ENCODE measurements around the gene MAGI2. TPM values are rescaled to one million over a fixed set of nuclear protein-coding genes. Genes with fewer than 3 reads are reported as not detected.

The MAGI2 gene
- total RNA-seq, 1 donor: 0.42 TPM

DNA sequence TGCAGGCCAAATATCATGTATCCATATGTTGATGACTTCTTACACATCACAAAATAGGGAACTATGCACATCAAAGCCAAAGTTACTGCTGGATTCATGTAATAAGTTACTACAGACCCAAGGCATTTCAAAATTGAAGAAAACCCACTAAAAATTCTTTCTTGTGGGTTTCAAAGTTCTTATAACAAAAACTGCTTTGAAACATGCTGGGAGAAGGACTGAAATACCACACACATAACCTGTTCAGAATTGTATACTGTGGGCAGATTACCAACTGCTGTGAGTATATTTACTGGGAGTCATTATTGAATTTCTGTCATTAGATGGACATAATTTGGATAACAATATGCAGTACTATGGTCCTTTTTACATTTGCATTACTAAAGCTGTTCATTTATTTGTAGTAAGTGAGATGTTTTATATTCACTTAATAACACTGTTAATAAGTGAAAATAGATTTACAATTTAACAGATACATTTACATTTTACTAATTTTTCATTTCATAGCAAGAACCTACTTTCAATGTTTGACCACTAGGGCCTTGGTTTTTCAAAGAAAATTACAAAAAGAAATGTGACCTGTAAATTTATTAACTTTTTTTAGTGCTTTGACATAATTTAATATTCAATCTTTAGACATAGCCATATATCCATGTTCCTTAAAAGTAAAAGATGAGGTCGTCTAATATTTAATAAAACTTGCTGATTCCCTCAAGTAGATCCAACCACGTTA lies 132.6 kb downstream of the MAGI2 start:
- Histone ChIP-seq H3K4me1 (ENCODE audit: insufficient read depth, low read length) (no peaks in the 10 kb centered on the region), H3K9me3 (ENCODE audit: low read depth, low read length) (no peaks in the 10 kb centered on the region), H3K4me3 (ENCODE audit: low read length) (no peak overlapping the region), H3K27me3 (ENCODE audit: insufficient read depth, low read length) (no peaks in the 10 kb centered on the region)

DNA sequence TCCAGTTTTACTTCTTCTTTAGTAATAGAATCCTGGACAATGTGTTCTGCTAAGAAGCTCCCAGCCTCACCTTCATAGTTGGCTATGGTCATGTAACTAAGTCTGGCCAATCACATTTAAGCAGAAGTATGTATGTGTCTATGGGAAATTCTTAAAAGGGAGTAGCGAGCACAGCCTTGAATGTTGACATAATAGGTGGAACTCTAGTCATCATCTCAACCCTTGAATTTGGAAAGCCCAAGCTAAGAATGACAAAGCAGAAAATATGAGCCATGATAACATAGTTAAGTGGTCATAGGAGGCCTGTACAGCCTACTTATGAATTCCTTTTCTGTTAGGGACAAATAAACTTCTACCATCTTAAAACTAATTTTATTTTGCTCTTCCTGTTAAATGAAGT lies 134.1 kb downstream of the MAGI2 start:
- Histone ChIP-seq H3K4me3 (ENCODE audit: low read length) (no peak overlapping the region), H3K9me3 (ENCODE audit: low read depth, low read length) (no peaks in the 10 kb centered on the region), H3K4me1 (ENCODE audit: insufficient read depth, low read length) (no peaks in the 10 kb centered on the region), H3K27me3 (ENCODE audit: insufficient read depth, low read length) (no peaks in the 10 kb centered on the region)

DNA sequence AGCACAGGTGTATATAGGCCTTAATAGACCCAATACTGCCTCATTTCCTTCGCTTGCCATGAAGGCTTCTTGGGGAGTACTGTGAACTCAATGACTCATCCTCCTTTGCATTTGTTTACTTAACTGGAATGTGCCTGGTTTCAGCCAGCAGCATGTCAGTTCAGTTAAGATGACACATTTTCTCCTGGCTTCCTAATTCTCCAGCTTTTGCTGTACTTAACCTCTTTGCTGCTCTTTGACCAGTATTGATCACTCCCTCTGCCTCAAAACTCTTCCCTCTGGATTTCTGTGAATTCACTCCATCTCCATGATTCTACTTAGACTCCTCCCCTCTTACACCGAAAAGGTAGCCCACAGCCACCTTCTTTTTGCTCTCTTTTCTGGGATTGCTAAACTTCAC lies 135.7 kb downstream of the MAGI2 start:
- Histone ChIP-seq H3K27me3 (ENCODE audit: insufficient read depth, low read length) (no peaks in the 10 kb centered on the region), H3K9me3 (ENCODE audit: low read depth, low read length) (no peaks in the 10 kb centered on the region), H3K4me3 (ENCODE audit: low read length) (no peak overlapping the region), H3K4me1 (ENCODE audit: insufficient read depth, low read length) (no peaks in the 10 kb centered on the region)

DNA sequence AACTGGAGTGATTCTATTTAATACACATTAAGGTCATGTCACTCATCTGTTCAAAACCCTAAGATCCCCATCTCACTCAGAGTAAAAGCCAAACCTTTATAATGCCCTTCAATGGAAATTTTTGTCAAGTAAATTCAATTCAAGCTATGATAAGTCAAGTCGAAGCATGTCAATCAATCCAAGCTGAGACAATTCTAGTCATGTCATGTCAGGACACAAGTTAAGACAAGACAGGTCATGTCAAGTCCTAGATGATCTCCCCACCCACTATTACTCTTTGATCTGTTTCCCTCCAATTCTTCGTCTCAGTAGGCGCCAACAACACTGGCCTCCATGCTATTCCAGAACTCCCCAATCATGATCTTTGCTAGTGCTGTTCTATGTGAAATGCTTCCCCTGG lies 141.4 kb downstream of the MAGI2 start:
- Histone ChIP-seq H3K4me3 (ENCODE audit: low read length) (no peak overlapping the region), H3K27me3 (ENCODE audit: insufficient read depth, low read length) (no peaks in the 10 kb centered on the region), H3K9me3 (ENCODE audit: low read depth, low read length) (no peaks in the 10 kb centered on the region), H3K4me1 (ENCODE audit: insufficient read depth, low read length) (no peaks in the 10 kb centered on the region)

DNA sequence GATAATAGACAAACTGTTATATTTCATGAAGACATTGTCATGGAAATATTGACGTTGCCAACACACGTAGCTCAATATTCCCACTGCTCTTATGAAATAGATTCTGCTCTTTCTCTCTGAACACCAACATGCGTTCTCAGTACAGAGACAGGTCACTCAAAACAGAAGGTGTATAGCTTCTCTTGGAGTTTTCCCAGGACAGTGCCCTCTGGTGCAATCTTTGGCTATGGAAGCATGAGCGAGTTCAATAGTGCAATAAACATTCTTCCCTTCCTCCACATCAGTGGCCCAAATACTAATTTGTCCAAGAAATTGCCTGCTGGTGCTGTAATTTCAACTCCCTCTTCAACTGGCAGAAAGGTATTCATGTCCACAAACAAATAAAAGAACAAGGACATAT lies 145.3 kb downstream of the MAGI2 start:
- no peaks in the 10 kb centered on the region for H3K9me3 ChIP-seq (ENCODE audit: low read depth, low read length)
- H3K4me3 ChIP-seq (ENCODE audit: low read length): no peak overlapping the region
- H3K4me1 ChIP-seq (ENCODE audit: insufficient read depth, low read length): no peaks in the 10 kb centered on the region
- no peaks in the 10 kb centered on the region for H3K27me3 ChIP-seq (ENCODE audit: insufficient read depth, low read length)

DNA sequence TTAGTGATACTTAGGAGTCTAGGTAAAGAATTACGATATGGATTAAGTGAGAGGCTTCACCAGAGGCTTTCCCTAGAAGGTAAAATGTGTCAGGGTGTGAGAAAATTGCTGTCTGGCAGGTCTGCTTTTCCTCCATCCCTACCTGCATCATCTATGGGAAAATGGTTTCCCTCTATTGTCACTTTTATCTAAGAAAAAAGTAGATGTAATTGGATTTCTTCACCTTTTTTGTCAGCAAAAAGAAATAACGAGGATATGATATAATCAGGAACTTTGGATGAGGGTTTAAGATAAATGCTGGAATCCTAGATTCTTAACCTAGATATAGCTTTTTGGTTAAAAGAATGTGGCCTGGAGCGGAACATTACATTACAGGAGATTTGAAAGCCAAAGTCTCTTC lies 146.1 kb downstream of the MAGI2 start:
- no peaks in the 10 kb centered on the region for H3K27me3 ChIP-seq (ENCODE audit: insufficient read depth, low read length)
- H3K4me3 ChIP-seq (ENCODE audit: low read length): no peak overlapping the region
- H3K9me3 ChIP-seq (ENCODE audit: low read depth, low read length): no peaks in the 10 kb centered on the region

DNA sequence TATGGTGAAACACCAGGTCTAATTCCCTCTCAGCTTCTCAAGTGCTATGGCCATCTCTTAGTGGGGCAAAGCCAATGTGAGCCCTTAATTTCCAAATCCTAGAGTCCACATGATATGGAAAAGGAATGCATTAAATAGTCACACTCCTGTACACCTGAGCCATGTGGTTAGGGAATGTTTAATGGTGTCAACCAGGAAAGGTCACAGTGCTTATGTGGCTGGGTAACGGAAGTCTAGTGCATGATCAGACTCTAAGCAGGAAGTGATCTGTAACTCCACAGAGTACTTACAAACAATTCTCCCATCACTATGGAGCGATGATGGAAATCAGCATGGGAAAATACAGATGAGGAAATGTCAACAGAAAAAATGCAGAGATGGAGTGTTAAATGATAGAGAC lies 148.8 kb downstream of the MAGI2 start:
- no peak overlapping the region for H3K4me3 ChIP-seq (ENCODE audit: low read length)
- no peaks in the 10 kb centered on the region for H3K9me3 ChIP-seq (ENCODE audit: low read depth, low read length)
- H3K4me1 ChIP-seq (ENCODE audit: insufficient read depth, low read length): no peaks in the 10 kb centered on the region
- no peaks in the 10 kb centered on the region for H3K27me3 ChIP-seq (ENCODE audit: insufficient read depth, low read length)

More for the DNA sequence above, 146.1 kb downstream of the MAGI2 start:
- H3K4me1 ChIP-seq (ENCODE audit: insufficient read depth, low read length): no peaks in the 10 kb centered on the region

DNA sequence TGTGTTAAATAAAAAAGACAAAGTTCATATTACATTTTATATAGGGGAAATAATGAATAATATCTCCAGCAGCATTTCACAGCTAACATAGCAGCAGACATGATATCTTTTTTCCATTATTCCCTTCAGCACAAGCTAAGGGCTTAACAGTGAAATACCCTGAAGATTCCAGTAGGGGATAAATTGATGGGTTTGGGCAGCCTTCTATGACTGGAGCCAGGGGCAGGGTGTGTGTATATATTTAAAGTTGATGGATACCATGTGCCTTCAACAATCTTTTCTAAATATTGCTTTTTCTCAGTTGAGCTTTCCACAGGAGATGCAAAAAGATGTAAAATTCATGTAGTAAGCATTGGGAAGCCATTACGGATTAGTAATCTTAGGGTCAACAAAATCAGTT lies 151.2 kb downstream of the MAGI2 start:
- H3K4me3 ChIP-seq (ENCODE audit: low read length): no peak overlapping the region
- no peaks in the 10 kb centered on the region for H3K27me3 ChIP-seq (ENCODE audit: insufficient read depth, low read length)
- H3K4me1 ChIP-seq (ENCODE audit: insufficient read depth, low read length): no peaks in the 10 kb centered on the region
- no peaks in the 10 kb centered on the region for H3K9me3 ChIP-seq (ENCODE audit: low read depth, low read length)

DNA sequence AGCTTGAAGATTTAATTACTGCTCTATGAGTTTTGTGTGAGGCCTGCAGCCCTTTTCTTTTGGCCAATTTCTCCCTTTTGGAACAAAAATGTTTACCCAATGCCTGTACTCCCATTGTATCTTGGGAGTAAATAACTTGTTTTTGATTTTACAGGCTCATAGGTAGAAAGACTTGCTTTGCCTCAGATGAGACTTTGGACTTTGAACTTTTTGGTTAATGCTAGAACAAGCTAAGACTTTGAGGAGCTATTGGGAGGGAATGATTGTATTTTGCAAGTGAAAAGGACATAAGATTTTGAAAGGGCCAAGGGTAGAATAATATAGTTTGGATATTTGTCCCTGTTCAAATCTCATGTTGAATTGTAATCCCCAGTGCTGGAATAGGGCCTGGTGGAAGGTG lies 152.0 kb downstream of the MAGI2 start:
- Histone ChIP-seq H3K4me3 (ENCODE audit: low read length) (no peak overlapping the region), H3K27me3 (ENCODE audit: insufficient read depth, low read length) (no peaks in the 10 kb centered on the region), H3K9me3 (ENCODE audit: low read depth, low read length) (no peaks in the 10 kb centered on the region), H3K4me1 (ENCODE audit: insufficient read depth, low read length) (no peaks in the 10 kb centered on the region)

DNA sequence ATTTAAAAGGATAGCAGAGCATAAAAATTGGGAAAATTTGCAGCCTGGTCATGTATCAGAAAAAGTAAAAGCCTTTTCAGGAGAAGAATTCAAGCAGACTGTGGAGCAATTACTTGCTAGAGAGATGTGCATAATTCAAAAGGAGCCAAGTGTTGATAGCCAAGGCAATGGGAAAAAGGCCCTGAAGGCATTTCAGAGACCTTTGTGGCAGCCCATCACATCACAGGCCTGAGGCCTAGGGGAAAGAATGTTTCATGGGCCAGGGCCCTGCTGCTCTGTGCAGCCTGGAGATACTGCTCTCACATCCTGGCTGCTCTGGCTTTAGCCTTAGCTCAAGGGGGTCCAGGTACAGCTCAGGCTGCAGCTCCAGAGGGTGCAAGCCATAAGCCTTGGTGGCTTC lies 152.9 kb downstream of the MAGI2 start:
- H3K27me3 ChIP-seq (ENCODE audit: insufficient read depth, low read length): no peaks in the 10 kb centered on the region
- H3K9me3 ChIP-seq (ENCODE audit: low read depth, low read length): no peaks in the 10 kb centered on the region
- no peak overlapping the region for H3K4me3 ChIP-seq (ENCODE audit: low read length)
- no peaks in the 10 kb centered on the region for H3K4me1 ChIP-seq (ENCODE audit: insufficient read depth, low read length)

DNA sequence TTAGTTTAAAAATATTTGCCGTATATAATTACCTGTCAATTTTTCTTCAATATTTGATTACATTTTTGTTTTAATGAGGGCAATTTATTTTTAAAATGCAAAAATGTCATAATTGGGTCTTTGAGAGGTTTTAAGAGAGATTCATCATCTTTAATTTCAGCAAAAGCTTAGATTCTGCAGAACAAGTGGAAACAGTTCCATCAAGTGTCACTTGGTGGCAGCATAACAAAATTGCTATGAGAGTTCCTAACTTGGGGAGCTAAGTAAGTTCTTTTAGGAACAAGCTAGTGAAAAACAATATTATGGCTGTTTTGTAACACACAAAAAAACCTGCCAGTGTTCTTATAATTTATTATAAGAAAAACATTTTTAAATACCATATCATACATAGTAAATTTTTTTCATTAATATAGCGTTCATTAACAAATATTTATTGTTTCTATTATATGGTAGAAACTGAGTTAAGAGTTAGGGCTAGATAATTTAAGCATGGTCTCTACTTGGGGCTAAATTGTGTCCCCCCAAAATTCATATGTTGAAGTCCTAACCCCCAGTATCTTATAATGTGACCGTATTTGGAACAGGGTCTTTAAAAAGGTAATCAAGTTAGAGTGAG lies 155.2 kb downstream of the MAGI2 start:
- no peaks in the 10 kb centered on the region for H3K9me3 ChIP-seq (ENCODE audit: low read depth, low read length)
- H3K4me1 ChIP-seq (ENCODE audit: insufficient read depth, low read length): no peaks in the 10 kb centered on the region
- H3K27me3 ChIP-seq (ENCODE audit: insufficient read depth, low read length): no peaks in the 10 kb centered on the region
- H3K4me3 ChIP-seq (ENCODE audit: low read length): no peak overlapping the region

DNA sequence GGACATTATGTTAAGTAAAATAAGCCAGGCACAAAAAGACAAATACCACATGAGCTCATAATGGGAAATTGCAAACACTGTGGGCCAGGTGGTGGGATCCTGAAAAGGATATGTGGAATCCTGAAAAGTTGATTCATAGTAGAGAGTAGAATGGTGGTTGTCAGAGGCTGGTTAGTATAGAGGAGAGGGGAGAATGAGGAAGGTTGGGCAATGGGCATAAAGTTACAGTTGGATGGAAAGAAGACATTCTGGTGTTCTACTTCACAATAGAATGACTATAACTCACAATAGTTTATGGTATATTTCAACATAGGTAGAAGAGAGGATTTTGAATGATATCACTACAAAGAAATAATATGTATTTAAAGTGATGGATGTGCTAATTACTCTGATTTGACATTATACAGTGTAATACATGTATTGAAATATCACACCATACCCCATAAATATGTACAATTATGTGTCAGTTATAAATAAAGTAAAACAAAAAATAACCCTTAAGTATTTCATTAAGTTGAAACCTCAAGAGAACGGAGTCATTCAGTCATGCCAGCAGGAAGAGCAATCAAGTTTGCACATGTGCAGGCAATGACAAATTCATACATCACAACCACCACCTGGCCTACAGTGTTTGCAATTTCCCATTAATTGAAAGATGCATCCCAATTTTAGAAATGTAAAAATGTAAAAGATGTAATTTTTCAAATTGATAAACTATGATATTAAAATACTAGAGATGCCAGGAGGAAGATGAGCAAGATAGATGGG lies 156.7 kb downstream of the MAGI2 start:
- no peaks in the 10 kb centered on the region for H3K4me1 ChIP-seq (ENCODE audit: insufficient read depth, low read length)
- H3K4me3 ChIP-seq (ENCODE audit: low read length): no peak overlapping the region
- no peaks in the 10 kb centered on the region for H3K27me3 ChIP-seq (ENCODE audit: insufficient read depth, low read length)
- no peaks in the 10 kb centered on the region for H3K9me3 ChIP-seq (ENCODE audit: low read depth, low read length)

DNA sequence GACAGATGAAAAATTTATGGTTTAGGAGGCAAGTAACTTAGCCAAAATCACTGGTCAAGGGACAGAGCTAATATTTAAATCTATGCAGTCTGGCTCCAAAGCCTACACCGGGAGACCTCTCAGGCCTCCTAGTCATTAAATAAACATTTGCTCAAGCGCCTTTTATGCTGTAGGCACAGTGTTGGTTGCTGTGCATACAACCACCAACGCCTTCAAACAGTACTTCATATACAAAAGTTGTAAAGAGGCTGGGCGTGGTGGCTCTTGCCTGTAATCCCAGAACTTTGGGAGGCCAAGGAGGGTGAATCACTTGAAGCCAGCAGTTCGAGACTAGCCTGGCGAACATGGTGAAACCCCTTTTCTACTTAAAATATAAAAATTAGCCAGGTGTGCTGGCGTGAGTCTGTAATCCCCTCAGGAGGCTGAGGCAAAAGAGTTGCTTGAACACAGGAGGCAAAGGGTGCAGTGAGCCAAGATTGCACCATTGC lies 159.8 kb downstream of the MAGI2 start:
- no peaks in the 10 kb centered on the region for H3K9me3 ChIP-seq (ENCODE audit: low read depth, low read length)

DNA sequence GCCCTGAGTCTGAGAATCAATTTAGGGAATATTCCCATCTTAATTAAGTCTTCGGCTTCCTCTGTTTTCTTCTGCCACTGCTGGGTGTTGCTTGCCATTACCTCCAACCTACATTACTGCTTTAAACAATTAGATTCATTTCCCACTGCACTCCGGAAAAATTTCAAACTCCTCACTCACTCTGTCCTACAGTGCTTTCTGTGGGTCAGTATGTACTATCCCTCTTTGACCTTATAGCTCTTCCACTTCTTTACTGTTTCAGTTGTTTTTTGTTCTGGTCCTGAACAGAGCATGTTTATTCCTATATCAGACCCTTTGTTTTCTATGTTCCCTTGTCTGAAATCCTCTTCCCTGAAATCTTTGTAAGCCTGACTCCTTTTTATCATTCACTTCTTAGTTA lies 160.6 kb downstream of the MAGI2 start:
- no peaks in the 10 kb centered on the region for H3K4me1 ChIP-seq (ENCODE audit: insufficient read depth, low read length)
- no peaks in the 10 kb centered on the region for H3K9me3 ChIP-seq (ENCODE audit: low read depth, low read length)
- no peak overlapping the region for H3K4me3 ChIP-seq (ENCODE audit: low read length)
- no peaks in the 10 kb centered on the region for H3K27me3 ChIP-seq (ENCODE audit: insufficient read depth, low read length)

More for the DNA sequence above, 159.8 kb downstream of the MAGI2 start:
- Histone ChIP-seq H3K27me3 (ENCODE audit: insufficient read depth, low read length) (no peaks in the 10 kb centered on the region), H3K4me3 (ENCODE audit: low read length) (no peak overlapping the region), H3K4me1 (ENCODE audit: insufficient read depth, low read length) (no peaks in the 10 kb centered on the region)

DNA sequence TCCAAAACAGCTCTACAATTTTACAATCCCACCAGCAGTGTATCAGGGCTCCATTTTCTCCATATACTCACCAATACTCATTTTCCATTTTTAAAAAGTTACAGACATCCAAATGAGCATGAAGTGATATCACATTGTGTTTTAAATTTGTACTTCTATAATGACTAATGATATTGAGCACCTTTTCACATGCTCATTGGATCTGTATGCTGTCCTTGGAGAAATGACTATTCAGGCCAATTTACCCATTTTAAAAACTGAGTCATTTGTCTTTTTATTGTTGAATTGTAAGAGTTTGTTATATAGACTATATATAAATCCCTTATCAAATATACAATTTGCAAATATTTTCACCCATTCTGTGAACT lies 162.0 kb downstream of the MAGI2 start:
- Histone ChIP-seq H3K4me3 (ENCODE audit: low read length) (no peak overlapping the region), H3K4me1 (ENCODE audit: insufficient read depth, low read length) (no peaks in the 10 kb centered on the region), H3K27me3 (ENCODE audit: insufficient read depth, low read length) (no peaks in the 10 kb centered on the region), H3K9me3 (ENCODE audit: low read depth, low read length) (no peaks in the 10 kb centered on the region)
